NCI-H446 (cell line): ENCODE data around the gene FIGNL1.
"Not testable (repeated sequence)": the region's sequence is repeated elsewhere in the genome, so short reads cannot be mapped to it uniquely, and the experiment has no call there.

Experiments used
- DNase-seq, 2 experiments: peaks; one replicate each; lab custom pipeline; 2025; lab: John Stamatoyannopoulos, UW

The FIGNL1 gene

DNA sequence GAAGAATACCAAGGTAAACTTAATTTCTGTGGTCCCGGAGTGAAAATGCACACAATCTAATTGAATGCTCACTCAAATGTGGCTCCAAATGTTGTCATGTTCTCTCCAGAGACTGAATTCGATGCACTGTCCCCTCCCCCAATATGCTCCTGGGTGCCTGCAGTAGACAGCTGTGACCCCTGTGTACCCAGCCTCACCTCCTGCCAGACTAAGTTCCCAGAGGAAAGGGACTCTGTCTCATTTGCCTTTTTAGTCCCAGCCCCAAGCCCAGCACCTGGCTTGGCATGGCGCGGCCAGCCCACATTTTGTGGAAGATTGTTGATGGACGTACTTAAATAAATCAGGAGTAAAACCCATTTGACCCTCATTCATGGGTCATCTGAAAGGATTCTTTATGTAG lies 21.8 kb upstream of the FIGNL1 start:
- no peak for DNase-seq

DNA sequence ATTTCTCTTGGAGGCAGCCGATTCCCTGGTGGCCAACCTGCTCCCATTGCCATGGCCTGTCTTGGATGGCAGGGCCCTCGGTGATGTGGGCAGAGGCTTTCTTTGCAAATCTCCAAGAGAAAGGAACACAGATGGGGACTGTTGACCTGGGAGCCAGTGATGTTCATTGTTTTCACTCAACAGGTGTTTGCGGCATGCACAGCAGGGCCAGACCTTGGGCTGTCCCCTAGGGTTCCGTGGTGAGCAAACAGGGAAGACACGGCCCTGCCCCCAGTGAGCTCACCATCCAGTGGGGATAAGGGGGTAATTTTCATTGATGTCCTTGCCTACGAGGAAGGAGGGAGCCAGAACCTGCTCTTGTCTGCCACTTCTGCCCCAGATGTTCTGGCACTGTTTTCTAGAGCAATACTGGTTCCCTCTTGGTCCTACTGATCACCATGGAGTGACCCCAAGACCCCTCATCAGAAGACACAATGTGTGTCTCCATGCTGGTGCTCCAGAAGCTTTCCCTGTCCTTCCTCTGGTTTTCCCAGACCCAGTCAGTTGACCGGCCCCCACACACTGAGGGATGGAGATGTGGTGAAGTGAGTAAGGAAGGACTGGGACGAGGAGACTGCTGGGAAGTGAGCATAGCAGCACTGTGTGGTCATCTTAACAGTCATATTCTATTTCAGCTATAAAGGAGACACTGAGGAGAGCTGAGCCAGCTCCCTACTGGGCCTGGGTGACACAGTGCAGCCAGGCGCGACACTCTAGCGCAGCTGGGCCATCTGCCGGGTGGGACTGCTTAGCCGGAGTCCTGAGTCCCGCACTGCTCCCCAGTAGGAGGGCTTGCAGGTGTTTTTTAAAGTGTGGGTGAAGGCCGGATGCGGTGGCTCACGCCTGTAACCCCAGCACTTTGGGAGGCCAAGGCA lies 20.4 kb upstream of the FIGNL1 start:
- no peak for DNase-seq

DNA sequence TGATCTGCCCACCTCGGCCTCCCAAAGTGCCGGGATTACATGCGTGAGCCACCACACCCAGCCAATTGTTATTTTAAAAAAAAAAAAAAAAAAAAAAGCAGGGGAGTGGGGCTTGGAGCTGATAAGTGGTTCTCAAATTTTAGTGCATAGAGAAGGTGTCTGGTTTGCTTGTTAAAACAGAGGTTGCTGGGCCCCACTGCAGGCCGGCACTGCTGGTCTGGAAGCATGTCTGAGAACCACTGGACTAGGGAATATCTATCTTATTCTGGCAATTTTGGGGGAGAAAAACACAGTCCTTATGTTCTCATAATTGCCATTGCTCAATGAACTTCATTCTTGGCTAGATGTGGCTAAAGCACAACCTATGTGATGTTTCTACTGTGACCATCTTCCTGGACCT lies 19.0 kb upstream of the FIGNL1 start:
- no peak for DNase-seq

DNA sequence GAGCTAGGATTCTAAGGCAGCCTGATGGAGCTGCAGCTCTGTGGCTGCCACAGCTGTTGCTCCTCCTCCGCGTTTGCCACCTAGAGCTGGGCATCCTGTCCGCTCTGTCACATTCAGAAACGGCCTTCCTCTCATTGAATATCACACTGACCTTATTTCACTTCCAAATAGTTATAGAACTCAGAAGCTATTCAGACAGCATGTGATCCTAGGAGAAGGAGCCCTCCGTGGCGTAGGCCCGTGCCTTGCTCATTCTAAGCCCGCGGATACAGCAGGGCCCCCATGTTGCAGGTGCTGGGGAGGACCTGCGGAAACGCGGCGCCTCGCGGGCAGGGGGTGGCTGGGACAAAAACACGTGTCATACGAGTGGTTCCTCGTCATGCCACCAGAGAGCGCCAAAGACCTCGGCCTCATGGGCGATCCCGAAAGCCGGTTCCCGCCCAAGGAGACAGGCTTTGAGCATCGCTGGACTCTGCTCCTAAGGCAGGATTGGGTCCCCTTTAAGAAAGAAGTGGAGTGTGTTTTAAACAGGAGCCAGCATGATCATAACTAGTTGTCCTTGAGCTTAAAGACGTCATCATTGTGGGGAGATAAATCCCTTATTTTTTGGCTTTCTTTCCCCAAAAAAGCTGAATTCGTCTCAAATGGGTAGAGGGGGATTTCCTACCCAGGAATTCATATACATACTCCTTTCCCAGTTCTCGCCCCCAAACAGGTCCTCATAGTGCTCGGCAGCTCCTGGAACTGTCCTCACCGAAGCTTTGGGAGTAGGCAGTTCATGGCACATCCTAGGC lies 17.9 kb upstream of the FIGNL1 start:
- peak; percentile 69 to 89 for DNase-seq

DNA sequence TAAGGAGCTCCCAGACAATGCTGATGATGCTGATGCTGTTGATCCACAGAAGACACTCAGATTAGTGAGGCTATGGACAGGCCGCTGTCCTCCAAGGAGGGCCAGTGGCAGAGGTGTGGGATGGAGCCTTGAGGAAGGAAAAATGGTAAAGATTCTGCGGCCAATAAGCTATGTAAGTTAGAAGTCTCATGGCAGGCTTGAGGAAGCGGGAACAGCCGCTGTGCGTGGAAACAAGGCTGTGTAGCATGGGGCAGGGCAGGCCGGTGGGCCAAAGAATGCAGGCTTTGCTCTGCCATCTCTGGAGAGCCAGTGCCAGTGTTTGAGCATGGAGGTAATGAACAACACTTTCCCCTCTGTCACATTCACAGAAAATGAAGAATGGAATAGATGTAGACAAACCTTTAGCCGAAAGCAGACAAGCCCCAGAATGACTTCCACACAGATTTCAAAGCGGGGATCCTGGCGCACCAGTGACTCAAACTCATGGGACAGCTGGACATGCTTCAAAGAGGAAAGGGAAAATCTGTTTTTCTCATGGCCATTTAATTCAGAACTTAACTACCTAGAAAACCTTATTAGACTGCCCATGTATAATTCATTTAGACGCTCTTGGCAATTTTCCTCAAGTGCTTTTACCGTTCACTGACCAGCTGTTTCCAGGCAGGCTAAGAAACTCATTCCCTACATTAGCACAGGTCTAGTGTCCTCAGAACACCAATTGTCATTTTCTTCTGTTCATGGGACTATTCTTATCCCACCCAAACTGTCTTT lies 16.9 kb upstream of the FIGNL1 start:
- peak in 1 of 2 experiments; percentile 31 for DNase-seq

- no peak for DNase-seq
Measured at GRCh38 chr7:50463035-50463434, 12.9 kb upstream of the FIGNL1 start.

DNA sequence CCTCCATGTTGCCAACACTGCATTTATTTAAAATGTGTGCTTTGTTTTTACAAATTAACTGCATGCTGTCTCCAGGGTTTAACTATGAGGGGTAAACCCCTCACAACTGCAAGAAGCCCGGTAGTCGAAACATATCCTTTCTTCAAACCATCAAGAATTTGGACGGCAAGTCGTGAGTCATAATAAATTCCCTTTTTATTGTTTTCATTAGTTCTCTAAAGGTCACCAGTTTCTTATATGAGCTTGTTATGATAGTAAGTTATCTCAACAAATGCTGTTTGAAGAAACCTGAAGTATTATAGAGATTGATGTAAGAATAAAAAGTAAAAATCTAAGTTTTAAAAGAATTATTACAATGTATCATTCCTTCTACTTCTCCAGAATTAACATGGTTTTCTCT lies 12.2 kb upstream of the FIGNL1 start:
- no peak for DNase-seq

DNA sequence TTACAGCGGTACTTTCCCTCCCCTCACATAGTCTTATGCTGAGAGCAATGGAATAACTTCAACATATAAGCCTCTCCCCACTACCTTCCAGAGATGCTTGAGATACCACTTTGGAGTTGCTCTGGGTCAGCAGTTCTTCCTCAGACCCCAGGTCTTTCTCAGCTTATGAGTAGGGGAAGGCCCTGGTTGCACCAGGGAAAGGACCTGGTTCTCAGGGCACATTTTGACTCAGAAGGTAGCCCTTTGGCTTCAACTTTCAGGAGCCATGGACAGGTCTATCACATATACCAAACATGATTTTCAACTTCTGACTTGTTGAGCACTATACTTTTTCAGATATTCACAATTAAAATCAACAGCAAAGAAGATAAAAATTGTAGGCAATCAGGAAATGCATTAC lies 11.5 kb upstream of the FIGNL1 start:
- no peak for DNase-seq

DNA sequence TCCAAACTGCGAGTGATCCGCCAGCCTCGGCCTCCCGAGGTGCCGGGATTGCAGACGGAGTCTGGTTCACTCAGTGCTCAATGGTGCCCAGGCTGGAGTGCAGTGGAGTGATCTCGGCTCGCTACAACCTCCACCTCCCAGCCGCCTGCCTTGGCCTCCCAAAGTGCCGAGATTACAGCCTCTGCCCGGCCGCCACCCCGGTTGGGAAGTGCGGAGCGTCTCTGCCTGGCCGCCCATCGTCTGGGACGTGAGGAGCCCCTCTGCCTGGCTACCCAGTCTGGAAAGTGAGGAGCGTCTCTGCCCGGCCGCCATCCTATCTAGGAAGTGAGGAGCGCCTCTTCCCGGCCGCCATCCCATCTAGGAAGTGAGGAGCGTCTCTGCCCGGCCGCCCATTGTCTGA lies 9.0 kb upstream of the FIGNL1 start:
- not testable (repeated sequence) for DNase-seq

GRCh38 chr7:50458651-50459050 lies 8.5 kb upstream of the FIGNL1 start:
- DNase-seq = not testable (repeated sequence)

DNA sequence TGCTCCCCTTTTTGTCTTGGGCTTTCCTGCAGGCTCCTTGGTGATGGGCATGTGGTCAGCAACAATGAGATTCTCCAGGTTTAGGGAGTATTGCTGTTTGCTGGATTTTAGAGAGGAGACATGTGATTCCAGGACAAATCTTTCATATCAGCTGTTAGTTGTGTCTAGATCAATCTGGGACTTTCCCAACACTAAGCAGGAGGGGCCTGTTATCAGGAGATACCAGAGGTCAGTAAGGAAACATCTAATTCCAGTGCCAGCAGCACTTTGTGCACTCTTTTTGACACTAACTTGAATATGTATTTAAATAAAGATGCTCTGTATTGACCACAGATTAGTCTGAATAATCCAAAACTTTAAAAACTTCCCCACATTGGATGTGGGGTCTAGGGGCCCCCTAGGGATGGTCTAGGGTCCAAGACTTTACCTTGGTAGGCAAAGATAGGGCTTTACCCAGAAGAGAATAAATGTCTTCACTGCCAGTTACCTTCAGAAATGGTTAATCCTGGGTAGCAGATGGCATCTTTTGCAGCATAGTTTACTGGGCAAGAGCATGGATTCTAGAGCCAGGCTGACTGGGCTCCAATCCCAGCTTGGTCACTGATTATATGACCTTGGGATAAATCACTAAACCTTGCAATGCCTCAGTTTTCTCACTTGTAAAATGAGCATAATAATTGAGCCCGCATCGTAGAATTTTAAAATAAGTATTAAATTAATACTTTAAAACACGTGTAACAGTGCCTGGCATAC lies 6.4 kb upstream of the FIGNL1 start:
- peak in 1 of 2 experiments; percentile 18 for DNase-seq

GRCh38 chr7:50455658-50456057 lies 5.5 kb upstream of the FIGNL1 start:
- no peak for DNase-seq

DNA sequence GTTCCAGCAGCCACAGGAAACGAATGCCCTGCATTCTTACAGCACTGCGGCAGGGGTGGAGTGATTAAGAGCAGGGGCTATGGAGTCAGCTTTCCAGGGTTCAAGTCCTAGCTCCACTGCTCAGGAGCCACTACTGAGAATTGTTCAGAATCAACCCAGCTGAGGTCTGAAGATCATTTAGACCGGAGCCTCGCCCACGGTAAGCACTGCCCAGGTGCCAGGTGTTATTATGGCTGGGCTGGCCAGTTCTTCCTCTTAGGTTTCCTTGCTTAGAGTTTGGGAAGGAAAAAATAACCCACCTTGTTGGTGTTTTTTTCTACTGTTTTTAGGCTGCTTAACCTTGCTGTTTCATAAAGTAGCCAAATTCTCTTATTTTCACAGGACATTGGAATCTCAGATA lies 4.8 kb upstream of the FIGNL1 start:
- no peak for DNase-seq

DNA sequence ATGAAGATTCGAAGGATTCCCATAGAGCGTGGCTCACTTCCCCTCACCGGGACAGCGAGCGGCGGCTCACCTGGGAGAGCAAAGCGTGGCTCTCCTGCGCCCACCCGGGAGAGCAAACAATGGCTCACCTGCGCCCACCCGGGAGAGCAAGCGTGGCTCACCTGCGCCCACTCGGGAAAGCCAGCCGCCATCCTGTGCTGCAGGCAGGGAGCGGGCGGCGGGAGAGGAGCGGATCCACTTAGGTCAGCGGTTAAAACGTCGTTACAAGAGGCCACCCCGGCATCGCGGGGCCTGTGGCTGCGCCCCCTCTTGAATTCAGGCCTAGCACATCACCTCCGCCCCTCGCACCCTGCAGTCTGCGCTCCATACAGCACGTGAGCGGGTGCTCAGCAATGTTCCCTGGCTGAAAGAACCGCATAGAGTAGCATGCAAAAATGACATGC lies 461 bp upstream of the FIGNL1 start:
- no peak for DNase-seq

GRCh38 chr7:50449501-50449880 lies 659 bp downstream of the FIGNL1 start:
- no peak for DNase-seq

DNA sequence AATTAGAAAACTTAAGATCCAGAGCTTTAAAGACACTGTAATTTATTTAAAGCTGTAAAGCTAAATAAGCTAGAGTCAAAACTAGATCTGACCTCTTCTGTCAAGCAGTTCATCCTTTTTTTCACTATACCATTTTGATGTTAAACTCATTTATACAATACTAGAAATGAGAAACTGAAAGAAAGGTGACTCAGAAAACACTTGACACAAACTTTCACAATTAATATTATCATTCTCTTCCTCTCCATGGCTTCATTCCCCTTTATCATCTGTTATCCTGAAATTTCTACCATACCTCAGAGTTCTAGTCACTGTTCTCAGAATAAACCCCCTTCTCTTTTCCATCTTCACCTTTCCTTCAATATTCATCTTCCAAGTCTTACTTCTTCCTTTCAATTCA lies 1.3 kb downstream of the FIGNL1 start:
- no peak for DNase-seq

DNA sequence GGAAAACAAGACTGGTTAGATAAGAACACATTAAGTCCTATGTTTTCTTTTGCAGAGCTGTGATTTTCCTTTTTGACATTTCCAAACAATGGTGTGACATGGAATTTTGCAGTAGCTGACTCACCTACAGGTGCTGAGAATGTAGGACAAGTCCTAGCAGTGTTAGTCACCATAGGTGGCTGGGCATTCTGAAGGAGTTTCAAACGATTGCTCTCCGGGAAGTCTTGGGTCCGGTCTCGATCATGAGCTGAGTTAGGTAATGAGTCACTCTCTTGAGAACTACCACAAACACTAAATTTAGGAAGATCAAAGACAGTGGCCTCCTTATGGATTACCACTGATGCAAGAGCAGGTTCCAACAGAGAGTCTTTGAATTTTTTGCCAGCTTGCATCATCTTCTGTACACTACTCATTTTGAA lies 3.6 kb downstream of the FIGNL1 start:
- DNase-seq = no peak

DNA sequence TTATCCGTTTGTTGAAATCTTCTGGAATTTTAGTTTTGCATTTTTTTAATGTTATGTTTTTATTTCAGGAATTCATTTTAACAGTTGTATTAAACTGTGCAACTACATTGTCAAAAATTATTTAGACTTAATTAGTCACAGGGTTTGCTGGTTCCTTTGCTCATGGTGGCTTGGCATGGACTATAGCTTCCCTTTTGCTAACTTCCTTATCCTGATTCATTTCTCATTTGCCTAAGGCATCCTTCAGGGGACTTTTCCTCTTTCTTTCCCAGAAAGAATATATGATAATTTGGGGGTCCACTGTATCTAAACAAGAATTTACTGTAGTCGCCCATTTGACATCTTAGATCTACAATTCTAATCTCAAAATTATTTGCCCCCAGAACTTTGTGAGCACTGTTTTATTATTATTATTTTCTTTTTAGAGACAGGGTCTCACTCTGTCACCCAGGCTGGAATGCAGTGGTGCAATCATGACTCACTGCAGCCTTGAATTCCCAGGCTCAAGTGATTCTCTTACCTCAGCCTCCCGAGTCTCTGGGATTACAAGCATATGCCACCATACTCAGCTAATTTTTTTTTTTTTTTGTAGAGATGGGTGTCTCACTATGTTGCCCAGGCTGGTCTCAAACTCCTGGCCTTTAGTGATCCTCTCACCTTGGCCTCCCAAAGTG lies 13.9 kb downstream of the FIGNL1 start:
- no peak for DNase-seq

DNA sequence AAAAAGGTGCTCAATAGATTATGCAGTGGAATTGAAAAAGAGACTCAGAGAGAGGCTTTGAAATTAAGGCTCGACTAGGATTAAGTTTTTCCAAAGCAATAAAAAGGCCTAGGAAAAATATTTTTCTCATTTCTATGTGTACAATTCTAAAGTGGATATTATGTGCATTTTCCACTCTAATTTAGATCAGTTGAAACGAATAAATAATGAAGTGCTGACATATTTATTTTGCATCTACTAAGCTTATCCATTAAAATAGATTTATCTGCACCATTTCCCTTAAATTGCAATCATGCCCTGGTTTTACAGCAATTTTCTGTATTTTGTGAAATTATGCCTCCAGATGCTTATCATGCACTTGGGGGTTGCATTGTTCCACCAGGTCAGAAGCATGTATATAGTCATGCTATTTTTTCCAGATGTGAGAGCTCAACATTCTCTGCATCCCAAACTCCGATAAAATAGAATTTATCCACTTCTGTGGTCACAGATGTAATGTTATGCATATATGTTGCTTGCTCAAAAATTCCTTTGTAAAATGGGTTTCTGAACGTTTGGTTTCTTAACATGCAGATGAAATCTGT lies 18.3 kb downstream of the FIGNL1 start:
- DNase-seq = no peak

DNA sequence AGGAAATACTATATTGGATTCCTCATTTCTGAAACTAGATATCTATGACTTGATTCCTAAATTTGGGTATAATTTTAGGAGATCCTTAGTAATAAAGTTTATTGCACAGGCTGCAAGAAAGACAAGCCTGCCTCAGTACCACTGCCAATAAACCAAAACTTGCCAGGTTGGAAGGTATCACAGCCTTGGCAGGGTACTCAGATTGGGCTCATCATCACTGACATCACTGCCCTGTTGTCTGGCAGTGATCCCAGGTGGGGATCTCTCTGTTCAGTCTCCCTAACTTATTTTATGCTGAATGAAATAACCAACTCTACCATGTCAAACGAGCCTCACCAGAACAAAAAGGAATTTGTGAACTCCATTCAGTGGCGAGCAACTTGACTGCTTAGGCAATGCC lies 18.8 kb downstream of the FIGNL1 start:
- peak; percentile 21 to 54 for DNase-seq

- DNase-seq = no peak
Measured at GRCh38 chr7:50428911-50429310, 21.2 kb downstream of the FIGNL1 start.
